NK-92 (cell line): Measurements from ENCODE around the gene RFTN1.
A peak's percentile ranks its signal among the peaks of the same experiment; 100 is the strongest.

Experiments
- DNase-seq: peaks from one replicate; lab custom pipeline; 2025; ENCODE audit not compliant: unreplicated experiment; lab: John Stamatoyannopoulos, UW

RFTN1 gene

DNA sequence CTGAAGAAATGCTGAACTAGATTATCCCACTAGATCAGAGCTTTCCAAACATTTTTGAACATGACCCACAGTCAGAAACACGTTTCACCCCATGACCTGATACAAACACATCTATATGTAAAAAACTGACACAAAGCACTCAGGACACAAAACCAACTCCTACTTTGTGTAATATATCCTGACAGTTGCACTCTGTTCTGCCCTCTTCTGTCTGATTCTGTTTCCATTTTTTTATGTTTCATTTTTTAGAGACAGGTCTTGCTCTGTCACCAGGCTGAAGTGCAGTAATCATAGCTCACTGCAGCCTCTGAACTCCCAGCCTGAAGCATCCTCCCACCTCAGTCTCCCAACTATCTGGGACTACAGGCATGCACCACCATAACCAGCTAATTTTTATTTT, 15.8 kb upstream of the RFTN1 start:
- DNase-seq = no peak

DNA sequence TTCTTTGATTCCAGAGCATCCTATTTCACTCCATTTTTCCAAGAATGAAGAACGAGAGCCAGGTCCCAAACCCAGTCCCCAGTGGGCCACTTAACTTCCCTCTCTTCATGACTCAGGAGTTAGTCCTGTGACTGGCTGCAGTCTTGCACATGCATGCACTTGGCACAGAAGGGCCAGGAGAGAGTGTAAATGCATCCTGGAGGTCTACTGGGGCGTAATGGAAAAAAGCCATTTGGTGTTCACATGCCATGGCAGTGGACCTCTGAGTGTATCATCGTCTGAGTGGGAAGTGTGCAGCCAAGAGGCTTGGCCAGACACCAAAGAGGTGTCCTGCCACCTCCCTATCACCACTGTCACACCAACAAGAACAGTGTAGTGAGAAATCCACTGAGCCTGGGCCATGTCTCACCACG, 15.1 kb upstream of the RFTN1 start:
- DNase-seq = no peak

DNA sequence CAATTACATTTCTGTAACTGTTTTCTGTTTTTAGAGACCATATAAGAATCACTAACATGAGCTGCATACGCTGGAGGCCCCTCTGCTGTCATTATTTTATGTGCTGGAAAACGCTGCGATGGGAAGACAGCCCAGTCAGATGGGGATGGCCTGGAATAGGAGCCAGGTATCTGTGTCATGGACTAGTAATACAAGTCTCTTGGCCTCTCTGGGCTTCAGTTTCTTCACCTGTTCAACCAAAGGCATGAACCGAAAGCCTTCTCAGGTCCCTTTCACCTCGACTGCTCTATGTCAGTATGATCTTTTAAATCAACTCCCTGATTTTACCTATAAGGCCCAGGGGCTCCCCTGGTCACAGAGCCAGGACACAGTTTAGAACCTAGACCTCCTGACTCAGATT, 14.6 kb upstream of the RFTN1 start:
- no peak for DNase-seq

DNA sequence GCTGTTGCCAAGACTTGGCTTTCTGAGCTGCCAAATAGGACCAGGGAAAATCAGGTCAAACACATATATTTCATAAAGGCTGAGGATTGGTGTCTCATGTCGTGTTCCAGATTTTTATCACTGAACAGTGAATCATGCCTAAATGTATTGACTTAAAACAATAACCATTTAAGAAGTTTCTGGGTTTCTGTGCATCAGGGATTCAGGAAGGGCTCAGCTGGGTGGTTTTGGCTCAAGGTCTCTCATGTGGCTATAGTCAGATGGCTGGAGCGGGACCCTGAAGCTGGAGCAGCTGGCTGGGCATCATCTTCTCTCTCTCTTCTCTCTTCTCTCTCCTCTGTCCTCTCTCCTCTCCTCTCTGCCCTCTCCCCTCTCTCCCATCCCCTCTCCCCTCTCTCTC, 10.7 kb upstream of the RFTN1 start:
- DNase-seq = no peak

DNA sequence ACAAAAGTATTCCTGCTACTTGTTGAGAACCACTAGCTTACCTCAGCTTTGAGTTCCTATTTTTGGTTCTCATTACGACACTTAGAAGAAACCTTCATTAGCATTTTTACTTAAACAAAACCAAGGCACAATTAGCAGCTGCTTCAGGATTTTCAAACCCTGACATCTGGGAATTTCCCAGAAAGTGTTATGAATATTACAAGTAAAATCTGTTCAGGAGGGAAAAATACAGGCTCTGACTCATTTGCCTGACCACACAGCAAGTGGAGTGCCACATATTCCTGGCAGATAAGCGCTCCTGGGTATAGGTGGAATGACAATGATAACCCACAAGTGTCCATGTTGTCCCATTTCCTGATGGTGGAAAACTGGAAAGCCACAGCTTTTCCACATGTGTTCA, 10.3 kb upstream of the RFTN1 start:
- DNase-seq = no peak

DNA sequence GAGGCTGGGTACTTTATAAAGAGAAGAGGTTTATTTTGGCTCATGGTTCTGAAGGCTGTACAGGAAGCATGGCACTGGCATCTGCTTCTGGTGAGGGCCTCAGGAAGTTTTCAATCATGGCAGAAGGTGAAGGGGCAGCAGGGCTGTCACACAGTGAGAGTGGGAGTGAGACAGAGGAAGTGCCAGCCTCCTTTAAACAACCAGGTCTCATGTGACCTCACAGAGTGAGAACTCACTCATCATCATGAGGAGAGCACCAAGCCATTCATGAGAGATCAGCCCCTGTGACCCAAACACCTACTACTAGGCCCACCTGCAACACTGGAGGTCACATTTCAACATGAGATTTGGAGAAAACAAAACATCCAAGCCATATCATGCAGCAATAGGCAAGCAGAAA, 9.3 kb upstream of the RFTN1 start:
- DNase-seq = no peak

DNA sequence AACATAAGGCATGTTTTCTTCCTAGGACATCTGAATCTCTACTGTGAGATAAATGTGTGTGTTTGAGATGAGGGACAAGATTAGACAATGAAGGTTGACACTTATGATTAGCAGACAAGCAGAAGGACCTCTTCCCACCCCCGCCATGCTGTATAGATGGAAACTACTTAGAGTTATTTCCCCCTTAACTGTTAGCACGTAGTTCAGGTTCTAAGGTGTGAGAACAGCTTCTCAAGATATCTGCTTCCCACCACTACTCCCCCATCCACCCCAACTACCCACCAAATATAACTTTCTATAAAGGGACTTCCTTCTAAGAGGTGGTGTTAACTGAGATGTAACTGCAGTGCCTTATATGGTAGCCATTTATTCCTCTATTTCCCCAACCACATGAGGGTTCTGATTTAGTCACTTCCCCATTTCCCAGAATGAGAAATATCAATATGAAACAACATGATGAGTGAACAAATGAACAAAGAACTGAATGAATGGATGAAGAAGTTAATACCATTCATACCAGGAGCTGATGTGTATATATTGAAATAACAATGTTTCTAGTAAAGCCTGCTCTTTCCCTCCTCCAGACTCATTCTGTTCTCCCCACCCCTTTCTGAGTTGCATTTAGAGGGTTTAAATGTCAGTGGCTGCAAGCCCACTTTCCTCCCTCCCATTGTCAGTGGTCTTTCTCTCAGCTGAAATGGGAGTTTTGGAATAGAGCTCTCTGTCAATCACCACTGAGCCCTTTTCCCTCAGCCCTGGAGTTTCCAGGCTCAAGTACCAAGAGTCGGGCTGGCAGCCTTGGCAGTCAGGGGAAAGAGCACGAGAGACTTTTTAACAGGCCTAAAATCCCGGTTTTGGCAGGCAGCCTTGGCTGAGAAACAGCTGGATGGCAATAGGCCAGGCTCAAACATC, 7.7 kb upstream of the RFTN1 start:
- no peak for DNase-seq

DNA sequence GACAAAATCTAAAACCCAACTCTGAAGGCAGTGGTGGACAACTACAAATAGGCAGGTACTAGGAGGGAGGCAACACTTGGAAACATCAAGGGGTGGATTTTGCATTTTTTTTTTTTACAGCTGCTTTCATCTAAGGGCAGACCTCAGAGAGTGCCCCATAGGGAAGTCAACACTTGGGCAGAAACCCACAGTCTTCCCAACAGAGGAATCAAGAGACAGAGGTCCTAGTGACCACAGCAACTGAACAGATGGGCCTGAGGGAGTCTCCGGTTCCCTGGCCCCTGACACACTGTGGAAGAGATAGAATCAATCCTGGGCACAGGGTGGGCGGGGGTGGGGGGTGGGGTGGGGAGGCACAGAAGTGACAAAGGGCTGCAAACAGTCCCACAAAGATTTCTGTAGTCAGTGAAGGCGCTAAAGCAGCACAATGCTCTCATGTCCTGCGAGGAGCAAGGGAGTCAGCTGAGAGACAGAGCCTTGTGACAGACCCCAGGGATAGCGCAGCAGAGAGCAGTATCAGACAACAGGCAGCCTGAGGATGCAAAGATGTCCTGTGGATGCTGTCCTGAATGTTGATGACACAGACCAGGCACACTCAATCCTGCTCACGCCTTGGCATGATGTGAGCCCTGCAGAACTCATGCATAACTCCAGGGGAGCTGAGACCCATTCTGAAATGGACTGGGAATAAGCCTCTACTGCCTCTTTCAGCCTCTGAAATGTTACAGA, 6.9 kb upstream of the RFTN1 start:
- DNase-seq = no peak

DNA sequence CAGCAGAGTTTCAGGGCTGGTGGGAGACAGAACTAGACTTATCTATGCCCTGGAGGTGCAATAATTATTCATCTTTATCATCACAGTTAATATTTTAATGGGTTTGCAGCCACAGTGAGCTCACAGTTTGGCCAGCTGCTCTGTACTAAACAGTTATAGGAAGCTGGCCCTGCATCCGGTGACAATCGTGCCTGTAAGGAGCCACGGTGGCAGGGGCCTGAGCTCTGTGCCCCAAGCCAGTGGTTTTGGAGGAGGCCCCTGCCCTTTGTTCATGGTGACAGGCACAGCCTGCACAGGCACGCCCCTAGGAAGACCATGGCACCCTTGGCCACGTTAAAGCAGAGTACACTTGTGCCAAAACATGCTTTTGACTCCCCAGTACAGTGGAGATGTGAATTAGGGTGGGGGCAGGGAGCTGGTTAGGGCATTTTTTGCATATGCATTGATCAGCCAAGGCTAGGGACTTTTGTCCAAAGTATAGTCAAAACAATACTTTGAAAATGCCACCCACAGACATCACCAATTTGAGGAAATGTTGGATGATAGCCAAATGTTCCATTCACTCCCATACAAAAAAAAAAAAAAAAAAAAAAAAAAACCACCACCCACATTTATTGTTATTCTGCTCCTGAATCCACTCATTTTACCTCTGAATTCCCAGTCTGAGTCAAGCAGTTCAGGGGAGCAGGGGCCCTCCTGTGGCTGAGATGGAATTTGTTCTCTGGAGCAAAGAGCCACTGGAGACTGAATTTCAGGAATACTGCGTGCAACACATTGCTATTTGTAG, 3.4 kb upstream of the RFTN1 start:
- DNase-seq = no peak

DNA sequence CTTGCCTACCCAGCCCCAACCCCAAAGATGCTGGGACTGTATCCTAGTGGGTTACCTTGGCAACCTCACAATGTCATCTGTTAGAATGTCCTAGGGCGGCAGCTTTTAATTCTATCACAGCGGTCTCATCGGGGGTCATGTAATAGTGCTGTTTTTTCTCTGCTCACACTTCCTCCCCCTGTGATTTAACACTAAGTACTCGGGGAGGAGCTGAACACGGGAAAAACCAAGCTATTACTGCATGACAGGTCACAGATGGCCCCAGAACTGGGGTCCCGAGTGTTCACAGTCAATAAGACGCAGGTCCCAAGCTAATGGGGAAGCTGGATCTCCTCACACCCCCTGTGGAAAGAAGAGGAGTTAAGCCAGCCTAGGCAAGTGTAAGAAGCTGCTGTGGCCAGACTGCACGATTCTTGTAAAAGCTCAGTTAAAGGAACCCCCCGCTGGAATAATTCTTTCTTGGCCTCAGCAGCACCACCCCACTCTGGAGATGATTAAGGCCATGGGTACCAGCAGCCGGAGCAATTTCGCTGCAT, 2.5 kb upstream of the RFTN1 start:
- no peak for DNase-seq

DNA sequence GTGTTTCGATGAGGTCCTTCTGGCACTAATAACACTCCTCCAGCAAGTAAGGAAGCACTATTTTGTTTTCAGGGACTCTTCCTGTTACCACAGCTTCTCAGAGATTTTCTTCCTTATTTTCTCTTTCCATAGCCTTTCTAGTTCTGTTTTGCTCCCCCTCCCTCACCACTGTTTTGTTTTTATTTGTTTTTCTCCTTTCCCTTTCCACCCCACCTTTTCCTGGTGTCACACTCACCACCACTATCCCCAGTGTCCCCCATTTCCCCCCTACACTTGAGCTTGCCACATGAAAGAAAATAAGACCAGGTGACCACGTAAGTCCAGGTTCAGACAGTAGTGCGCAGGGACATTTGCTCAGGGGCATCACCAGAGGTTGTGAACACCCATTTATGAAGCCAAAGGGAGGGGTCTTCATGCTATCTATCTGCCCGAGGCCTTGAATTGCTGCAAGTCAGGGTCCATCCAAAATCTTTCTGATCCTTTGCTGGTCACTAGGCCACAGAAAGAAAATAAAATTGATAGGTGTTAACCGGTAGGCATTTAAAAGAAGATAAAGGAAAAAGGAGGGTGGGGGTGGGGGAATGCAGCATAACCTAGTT, 1.4 kb upstream of the RFTN1 start:
- no peak for DNase-seq

DNA sequence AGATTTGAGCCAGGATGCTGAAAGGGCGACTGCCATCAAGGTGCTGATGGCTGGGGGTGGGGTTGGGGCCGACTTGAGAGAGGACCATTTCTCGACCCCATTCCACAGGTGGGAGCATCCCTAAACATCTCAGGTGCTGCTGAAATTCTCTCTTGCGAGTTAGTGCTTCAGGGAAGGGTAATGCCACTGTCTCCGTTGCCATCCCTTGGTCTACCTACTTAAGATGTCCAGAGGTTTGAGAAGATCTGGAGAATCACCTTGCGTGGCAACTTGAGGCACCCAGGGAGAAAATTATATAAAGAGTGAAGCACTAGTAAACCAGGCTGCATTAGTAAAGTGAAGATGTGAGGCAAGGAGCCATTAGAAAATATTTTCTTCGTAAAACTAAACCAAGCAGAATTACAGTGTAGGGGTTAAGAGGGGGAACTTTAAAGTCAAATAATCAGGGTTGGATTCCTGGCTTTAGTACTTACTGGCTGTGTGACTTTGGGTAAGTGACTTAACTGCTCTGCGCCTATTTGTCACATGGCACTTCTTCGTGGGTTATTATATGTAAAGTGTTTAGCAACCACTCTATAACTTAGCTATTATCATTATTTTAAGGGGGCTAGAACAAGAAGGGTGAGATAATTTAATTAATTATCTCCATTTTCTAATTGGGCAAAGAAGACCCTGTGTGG, 662 bp upstream of the RFTN1 start:
- no peak for DNase-seq

DNA sequence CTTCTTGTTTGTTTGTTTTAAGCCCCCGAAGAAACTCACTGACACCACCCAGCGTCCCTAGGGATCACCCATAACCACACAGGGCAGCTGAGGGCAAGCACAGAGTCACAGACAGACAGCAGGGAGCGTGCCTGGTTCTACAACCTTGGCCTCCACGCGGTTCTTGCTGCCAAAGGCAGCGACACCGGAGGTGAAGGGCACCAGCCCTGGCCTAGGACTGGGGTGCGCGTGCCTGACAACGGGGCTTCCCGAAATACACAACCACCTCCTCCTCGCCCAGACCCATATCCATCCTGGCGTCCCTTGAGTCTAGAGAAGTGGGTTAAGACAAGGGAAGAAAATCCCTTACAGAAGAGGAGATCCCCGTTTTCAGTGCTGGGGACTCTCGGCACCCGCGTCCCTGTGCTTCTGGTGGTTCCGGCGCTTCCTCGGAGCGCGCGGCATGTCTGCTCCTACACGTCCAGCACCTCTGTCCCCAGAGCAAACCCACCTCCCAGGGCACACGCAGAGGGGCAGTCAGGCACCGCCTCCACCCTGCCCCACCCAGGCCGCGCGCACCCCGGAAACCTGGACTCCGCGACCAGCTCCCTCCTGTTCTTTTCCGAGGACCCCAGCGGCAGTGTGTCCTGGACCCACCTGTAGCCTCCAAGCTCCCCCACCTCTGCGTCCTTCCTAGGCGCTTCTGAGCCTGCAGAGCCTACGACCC, 911 bp downstream of the RFTN1 start:
- DNase-seq = no peak

DNA sequence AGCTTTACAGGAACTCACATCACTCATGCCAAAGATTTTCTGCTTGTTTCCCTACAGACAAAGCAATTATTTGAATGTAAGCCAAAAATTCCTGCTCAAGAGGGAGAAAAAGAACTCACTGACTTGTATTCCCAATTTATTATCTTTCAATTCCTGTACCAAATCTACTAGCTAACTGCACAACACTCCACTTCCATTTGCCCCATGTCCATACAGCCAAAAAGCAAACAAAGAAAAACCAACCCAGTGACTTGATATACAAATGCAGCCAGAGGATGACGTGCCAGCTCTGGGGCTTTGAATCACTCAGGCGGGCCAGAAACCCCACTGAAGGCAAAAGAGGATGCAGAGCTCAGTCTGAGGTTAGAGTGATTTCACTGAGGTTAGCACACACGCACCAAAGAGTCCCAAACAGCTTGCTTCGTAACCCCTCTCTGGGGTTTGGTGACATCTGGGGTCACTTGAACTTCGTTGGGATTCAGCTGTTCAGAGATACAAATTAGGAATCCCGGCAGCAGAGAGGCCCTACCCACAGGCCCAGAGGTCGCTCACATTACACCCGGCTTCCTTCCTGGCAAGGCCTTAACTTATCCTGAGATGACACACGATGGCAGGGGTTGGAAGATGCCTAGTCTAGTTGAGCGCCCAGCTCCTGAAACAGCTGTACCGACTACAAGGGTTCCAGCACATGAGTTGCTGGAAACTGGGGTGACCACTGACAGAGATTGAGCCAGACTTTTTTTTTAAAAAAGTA, 1.6 kb downstream of the RFTN1 start:
- peak; percentile 26 for DNase-seq

DNA sequence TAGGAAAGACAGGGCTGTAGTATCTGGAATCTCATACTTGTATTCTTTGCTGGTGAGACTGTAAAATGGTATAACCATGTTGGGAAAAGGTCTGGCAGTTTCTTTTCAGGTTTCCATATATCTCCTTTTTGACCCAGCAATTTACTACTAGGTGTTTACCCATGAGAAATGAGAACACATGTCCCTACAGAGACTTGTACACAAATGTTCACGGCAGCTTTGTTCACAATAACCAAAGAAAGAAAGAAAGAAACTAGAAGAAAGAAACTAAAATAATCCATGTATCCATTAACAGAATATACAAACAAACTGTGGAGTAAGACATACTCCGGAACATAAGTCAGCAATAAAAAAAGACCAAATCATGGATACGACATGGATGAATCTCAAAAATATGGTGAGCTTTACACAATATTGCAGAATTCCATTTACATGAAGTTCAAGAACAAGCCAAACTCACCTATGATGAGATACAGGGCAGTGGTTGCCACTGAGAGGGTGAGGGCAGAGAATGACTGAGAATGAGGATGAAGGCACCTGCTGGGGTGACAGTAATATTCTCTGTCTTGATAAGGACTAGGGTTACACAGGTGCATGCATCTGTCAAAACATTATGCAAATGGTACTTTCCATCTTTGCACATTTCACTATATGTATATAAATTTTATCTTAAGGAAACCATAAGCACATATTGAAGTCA, 2.7 kb downstream of the RFTN1 start:
- no peak for DNase-seq

DNA sequence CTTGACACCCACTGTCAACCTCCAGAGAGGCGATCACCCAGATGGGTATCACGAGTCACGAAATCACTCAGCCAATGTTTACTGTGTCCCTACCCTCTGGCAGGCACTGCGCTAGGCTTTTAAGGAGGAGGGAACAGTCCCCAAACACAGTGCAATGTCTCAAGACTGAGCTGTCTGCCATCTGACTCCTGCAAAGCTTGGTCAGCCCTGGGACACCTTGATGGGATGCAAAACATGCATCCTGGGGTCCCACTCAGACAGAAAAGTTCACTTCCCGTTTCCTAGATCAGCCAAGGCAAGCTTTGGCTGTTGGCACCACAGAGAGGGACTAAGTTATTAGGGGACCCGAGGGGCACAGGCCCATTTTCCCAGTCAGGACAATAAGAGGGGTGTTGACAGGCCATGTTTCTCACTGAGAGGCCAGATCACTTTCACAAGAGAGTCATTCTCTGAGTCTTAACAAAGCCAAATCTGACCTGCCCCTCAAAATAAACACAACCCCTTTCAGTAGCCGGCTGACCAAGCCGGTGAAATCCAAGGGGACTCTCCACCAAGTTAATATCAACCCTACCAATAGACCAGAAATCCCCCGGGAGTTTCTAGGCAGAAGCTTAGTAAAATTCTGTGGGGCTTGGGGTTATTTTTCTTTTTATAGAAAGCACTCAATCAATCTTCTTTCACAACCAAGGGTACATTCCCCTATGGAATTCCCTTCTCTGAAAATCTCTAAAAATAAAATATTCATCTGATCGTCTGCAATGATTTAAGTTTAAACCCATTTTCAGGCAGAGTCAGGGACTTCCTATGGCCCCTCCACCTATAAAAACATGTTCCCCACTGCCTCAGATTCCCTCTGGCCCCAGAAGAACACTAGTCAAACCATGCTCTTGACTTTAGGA, 3.5 kb downstream of the RFTN1 start:
- no peak for DNase-seq

DNA sequence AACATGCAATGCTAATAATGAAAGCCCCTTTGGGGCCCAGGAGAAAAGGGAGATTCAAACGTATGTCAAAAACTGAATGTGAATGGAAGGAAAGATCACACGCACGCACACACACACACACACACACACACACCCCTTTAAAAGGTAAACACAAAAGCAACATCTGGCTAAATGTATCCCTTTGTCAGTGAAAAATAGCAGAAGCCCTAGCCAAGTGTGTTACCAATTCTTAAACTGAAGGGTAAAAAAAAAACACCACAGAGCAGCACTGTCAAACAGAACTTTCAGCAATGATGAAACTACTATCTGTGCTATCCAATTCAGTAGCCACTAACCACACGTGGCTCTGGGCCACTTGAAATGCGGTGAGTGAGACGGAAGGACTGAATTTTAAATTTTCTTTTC, 4.9 kb downstream of the RFTN1 start:
- no peak for DNase-seq

DNA sequence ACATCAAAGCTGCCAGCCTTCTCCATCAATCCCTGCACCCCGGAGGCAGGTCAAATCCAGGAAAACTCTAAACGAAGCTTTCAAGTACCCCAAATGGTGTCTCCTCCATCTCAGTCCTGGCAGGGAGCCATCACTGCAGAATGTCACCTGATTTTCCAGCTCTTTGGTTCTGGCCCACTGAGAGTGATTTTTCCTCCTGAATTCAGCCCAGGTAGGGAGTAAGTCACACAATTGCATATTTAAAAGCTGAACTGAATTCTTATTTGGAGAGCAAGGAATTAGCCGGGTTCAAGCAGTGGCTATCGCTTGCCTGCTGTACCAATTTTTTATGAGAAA, 5.3 kb downstream of the RFTN1 start:
- no peak for DNase-seq
